Type B pancreatic cell (in vitro differentiated cells): ENCODE measurements around the gene MAP2K1. TPM values are rescaled to one million over a fixed set of nuclear protein-coding genes. Genes with fewer than 3 reads are reported as not detected.

Source experiments
- DNase-seq: peaks from one replicate; pipeline ENCODE4 v3.0.0; 2021; ENCODE audit warnings: mixed read lengths; ENCODE audit not compliant: unreplicated experiment; ENCODE audit errors: extremely low spot score
- H3K27ac Mint-ChIP-seq: 2 replicates; pipeline ENCODE4 v1.8.0; 2021; ENCODE audit warnings: mild to moderate bottlenecking, mixed read lengths
- H3K27me3 Mint-ChIP-seq: 2 replicates; pipeline ENCODE4 v1.8.0; 2021; ENCODE audit warnings: mixed read lengths
- H3K36me3 Mint-ChIP-seq: 2 replicates; pipeline ENCODE4 v1.8.0; 2021; ENCODE audit warnings: mixed read lengths
- H3K4me1 Mint-ChIP-seq: one replicate; pipeline ENCODE4 v1.8.0; 2021; ENCODE audit warnings: mixed read lengths; ENCODE audit not compliant: unreplicated experiment
- H3K4me3 Mint-ChIP-seq: 2 replicates; pipeline ENCODE4 v1.8.0; 2021; ENCODE audit warnings: mild to moderate bottlenecking, mixed read lengths
- H3K9me3 Mint-ChIP-seq: 2 replicates; pipeline ENCODE4 v1.8.0; 2021; ENCODE audit warnings: mixed read lengths
- CTCF ChIP-seq: fragments of 200-600 bp; sonication (generic); conservative IDR thresholded peaks from 2 replicates; pipeline ENCODE4 v1.5.0; 2021; ENCODE audit warnings: antibody characterized with exemption, mild to moderate bottlenecking
- total RNA-seq: library from RNA; stranded (reverse); gene quantifications from 2 replicates; pipeline ENCODE4 v1.2.1, GENCODE V29; 2021; ENCODE audit warnings: low replicate concordance

Gene MAP2K1
- total RNA-seq, 1 donor from 2014 or later, result 33.8 TPM

GRCh38 chr15:66486887-66487286 is 100.2 kb downstream of the MAP2K1 start:
- H3K36me3 Mint-ChIP-seq, result peaks cover 15% of the 10 kb centered on the region
- H3K27ac Mint-ChIP-seq, result no peak overlapping the region
- no peaks in the 10 kb centered on the region for H3K9me3 Mint-ChIP-seq
- DNase-seq, result no peak
- no peak for TF ChIP-seq CTCF
- no peaks in the 10 kb centered on the region for H3K27me3 Mint-ChIP-seq
- no peaks in the 10 kb centered on the region for H3K4me1 Mint-ChIP-seq
- H3K4me3 Mint-ChIP-seq, result no peak overlapping the region

- no peak overlapping the region for H3K4me3 Mint-ChIP-seq
- TF ChIP-seq CTCF, result no peak
- peaks cover 6% of the 10 kb centered on the region for H3K36me3 Mint-ChIP-seq
- H3K27ac Mint-ChIP-seq, result no peak overlapping the region
- H3K9me3 Mint-ChIP-seq, result no peaks in the 10 kb centered on the region
- no peaks in the 10 kb centered on the region for H3K4me1 Mint-ChIP-seq
- no peak for DNase-seq
- H3K27me3 Mint-ChIP-seq, result no peaks in the 10 kb centered on the region
These were observed 101.8 kb downstream of the MAP2K1 start for GRCh38 chr15:66488525-66488924.

- no peaks in the 10 kb centered on the region for H3K4me1 Mint-ChIP-seq
- no peak overlapping the region for H3K4me3 Mint-ChIP-seq
- no peak for DNase-seq
- no peak overlapping the region for H3K27ac Mint-ChIP-seq
- TF ChIP-seq CTCF, result no peak
- no peaks in the 10 kb centered on the region for H3K9me3 Mint-ChIP-seq
- no peaks in the 10 kb centered on the region for H3K27me3 Mint-ChIP-seq
- peaks cover 10% of the 10 kb centered on the region for H3K36me3 Mint-ChIP-seq
These were observed 102.6 kb downstream of the MAP2K1 start for GRCh38 chr15:66489179-66489791.

GRCh38 chr15:66491846-66492245 is 105.1 kb downstream of the MAP2K1 start:
- no peaks in the 10 kb centered on the region for H3K4me1 Mint-ChIP-seq

GRCh38 chr15:66494262-66494661 is 107.5 kb downstream of the MAP2K1 start:
- H3K4me3 Mint-ChIP-seq, result no peak overlapping the region
- peaks cover 13% of the 10 kb centered on the region for H3K4me1 Mint-ChIP-seq
- H3K36me3 Mint-ChIP-seq, result peaks cover 29% of the 10 kb centered on the region
- H3K27ac Mint-ChIP-seq, result no peak overlapping the region
- H3K27me3 Mint-ChIP-seq, result no peaks in the 10 kb centered on the region
- no peaks in the 10 kb centered on the region for H3K9me3 Mint-ChIP-seq
- peak; percentile 2 for DNase-seq
- no peak for TF ChIP-seq CTCF

More at GRCh38 chr15:66491846-66492245, 105.1 kb downstream of the MAP2K1 start:
- Mint-ChIP-seq H3K4me3 (no peak overlapping the region), H3K9me3 (no peaks in the 10 kb centered on the region), H3K36me3 (peaks cover 19% of the 10 kb centered on the region), H3K27ac (no peak overlapping the region), H3K27me3 (no peaks in the 10 kb centered on the region)
- no peak for DNase-seq
- no peak for TF ChIP-seq CTCF
